AG04450 (cell line): ENCODE data around the gene STAP1. TPM values are rescaled to one million over a fixed set of nuclear protein-coding genes. Genes with fewer than 3 reads are reported as not detected.

Experiments used
- CTCF ChIA-PET: fragments of 300-600, 350-600 bp; formaldehyde crosslinking; extraction: SDS; loops from one replicate; lab custom pipeline; 2022; ENCODE audit warnings: antibody characterized with exemption, inconsistent platforms; lab: Charles Lee
- POLR2A ChIA-PET: fragments of 350-600 bp; formaldehyde crosslinking; extraction: SDS; loops from one replicate; lab custom pipeline; 2021; ENCODE audit warnings: antibody characterized with exemption, inconsistent platforms; lab: Yijun Ruan, JAX
- DNase-seq: peaks from one replicate; pipeline ENCODE4 v3.0.0-alpha.2; 2011; ENCODE audit warnings: low read depth, low spot score
- H3K27ac ChIP-seq: one replicate; pipeline ENCODE4 v1.5.1; 2012; ENCODE audit warnings: low read depth, low read length, control low read depth
- H3K27me3 ChIP-seq: one replicate; pipeline ENCODE4 v1.6.0; 2012; ENCODE audit warnings: low read length; ENCODE audit not compliant: control insufficient read depth, insufficient read depth
- H3K4me3 ChIP-seq: 2 replicates; pipeline ENCODE4 v1.5.1; 2011; ENCODE audit warnings: mild to moderate bottlenecking, low read depth, low read length, control low read depth
- H3K9me3 ChIP-seq: 2 replicates; pipeline ENCODE4 v1.5.1; 2012; ENCODE audit warnings: low read length; ENCODE audit not compliant: control insufficient read depth, insufficient read depth
- polyA plus RNA-seq: library from polyadenylated mRNA; depleted of rRNA; stranded (reverse); fragments of >200 nt; gene quantifications from 2 replicates; pipeline ENCODE4 v1.2.3, GENCODE V29; 2011
- TF ChIP-seq, protein P1 (sequence below): IDR thresholded peaks from 2 replicates; pipeline ENCODE4 v1.5.1; 2011; ENCODE audit warnings: low read depth, low read length, control low read depth, inconsistent platforms

Gene STAP1
- polyA plus RNA-seq, 1 experiment = not detected

DNA sequence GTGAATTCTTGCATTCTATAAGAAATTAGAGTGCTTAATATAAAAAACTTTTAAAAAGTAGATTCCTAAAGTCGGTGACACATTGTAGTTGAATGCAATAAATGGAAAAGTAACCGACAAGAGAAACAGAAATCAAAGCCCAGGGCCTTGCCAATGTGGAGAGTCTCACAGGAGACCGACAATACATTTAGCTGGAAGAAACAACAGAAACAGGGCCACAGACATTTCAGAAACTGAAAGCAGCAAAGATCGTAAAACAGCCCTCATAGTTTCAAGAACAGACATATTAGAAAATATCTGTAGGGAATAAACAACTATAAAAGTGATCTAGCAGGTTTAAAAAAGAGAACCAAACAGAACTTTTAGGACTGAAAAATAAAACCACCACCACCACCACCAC lies 49.5 kb downstream of the STAP1 start:
- POLR2A ChIA-PET = no interaction called here
- Histone ChIP-seq H3K27me3 (no peaks in the 10 kb centered on the region), H3K9me3 (no peaks in the 10 kb centered on the region), H3K4me3 (no peak overlapping the region), H3K27ac (no peak overlapping the region)
- TF ChIP-seq, protein P1, sequence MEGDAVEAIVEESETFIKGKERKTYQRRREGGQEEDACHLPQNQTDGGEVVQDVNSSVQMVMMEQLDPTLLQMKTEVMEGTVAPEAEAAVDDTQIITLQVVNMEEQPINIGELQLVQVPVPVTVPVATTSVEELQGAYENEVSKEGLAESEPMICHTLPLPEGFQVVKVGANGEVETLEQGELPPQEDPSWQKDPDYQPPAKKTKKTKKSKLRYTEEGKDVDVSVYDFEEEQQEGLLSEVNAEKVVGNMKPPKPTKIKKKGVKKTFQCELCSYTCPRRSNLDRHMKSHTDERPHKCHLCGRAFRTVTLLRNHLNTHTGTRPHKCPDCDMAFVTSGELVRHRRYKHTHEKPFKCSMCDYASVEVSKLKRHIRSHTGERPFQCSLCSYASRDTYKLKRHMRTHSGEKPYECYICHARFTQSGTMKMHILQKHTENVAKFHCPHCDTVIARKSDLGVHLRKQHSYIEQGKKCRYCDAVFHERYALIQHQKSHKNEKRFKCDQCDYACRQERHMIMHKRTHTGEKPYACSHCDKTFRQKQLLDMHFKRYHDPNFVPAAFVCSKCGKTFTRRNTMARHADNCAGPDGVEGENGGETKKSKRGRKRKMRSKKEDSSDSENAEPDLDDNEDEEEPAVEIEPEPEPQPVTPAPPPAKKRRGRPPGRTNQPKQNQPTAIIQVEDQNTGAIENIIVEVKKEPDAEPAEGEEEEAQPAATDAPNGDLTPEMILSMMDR = no peak
- CTCF ChIA-PET = no interaction called here
- DNase-seq = no peak

DNA sequence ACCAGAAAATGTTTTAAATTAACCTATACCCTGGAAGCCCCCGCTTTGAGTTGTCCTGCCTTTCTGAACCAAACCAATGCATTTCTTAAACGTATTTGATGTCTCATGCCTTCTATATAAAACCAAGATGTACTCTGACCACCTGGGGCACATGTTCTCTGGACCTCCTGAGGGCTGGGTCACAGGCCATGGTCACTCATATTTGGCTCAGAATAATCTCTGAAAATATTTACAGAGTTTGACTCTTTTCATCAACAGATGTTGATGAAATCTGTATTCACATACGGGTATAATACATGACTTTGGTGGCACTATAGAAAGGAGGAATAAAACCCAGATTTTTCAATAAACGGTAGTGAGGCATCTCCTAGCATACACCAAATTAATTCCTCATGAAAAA lies 55.7 kb downstream of the STAP1 start:
- POLR2A ChIA-PET = no interaction called here
- no peak for DNase-seq
- Histone ChIP-seq H3K27ac (no peak overlapping the region), H3K27me3 (no peaks in the 10 kb centered on the region), H3K4me3 (no peak overlapping the region), H3K9me3 (no peaks in the 10 kb centered on the region)
- TF ChIP-seq, protein P1 = no peak
- CTCF ChIA-PET = no interaction called here

DNA sequence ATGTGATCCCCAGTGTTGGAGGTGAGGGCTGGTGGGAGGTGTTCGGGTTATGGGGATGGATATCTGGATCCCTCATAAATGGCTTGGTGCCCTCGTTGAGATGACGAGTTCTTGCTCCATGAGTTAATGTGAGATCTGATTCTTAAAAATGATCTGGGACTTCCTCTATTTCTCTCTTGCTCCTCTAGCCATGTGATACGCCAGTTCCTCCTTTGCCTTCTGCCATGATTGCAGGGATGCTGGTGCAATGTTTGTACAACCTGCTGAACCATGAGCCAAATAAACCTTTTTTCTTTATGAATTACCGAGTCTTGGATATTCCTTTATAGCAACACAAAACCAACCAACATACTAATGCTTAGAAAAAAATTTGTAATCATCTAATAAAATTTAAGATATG lies 56.6 kb downstream of the STAP1 start:
- no peak overlapping the region for H3K4me3 ChIP-seq
- ChIA-PET CTCF (no interaction called here), POLR2A (no interaction called here)
- H3K9me3 ChIP-seq = no peaks in the 10 kb centered on the region
- TF ChIP-seq, protein P1 = no peak
- H3K27ac ChIP-seq = no peak overlapping the region
- no peaks in the 10 kb centered on the region for H3K27me3 ChIP-seq
- no peak for DNase-seq

DNA sequence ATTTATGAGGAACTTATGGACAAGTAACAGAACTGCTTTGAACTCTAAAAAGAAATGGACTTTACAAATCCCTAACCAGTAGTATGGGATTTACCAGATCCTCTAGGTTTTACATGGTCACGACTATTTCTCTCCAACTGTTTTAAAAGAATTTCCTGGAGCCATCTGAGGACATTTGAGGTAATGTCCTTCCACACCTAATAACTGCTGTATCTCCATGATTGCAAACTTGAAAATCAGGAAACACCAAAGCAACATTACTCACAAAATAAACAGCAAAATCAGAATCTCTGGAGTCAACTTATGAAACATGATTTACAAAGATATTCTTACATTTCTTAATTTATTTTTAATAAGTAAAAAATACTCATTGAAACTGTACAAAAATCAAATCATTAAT lies 58.0 kb downstream of the STAP1 start:
- Histone ChIP-seq H3K27ac (no peak overlapping the region), H3K27me3 (no peaks in the 10 kb centered on the region), H3K4me3 (no peak overlapping the region), H3K9me3 (no peaks in the 10 kb centered on the region)
- ChIA-PET POLR2A (no interaction called here), CTCF (no interaction called here)
- no peak for DNase-seq
- TF ChIP-seq, protein P1 = no peak

DNA sequence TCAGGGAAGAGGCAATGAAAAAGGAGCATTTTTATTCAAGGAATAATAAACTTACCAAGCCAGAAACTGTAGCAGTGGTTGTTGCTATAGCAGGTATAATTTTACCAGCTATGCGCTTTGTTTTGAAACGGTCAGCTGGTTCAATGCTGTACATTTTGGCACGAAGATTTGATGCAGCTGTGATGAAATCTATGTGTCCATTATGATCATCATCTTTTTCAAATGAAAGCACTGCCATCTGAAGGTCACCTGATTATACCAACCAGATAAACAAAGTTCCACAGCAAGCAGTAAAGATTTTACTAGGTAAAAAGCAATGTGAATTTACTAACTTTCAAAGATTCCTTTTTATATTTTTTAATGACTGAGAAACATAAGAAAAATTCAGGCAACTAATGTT lies 66.4 kb downstream of the STAP1 start:
- ChIA-PET POLR2A (no interaction called here), CTCF (no interaction called here)
- no peak for DNase-seq
- TF ChIP-seq, protein P1 = no peak
- Histone ChIP-seq H3K27me3 (no peaks in the 10 kb centered on the region), H3K4me3 (no peak overlapping the region), H3K27ac (no peak overlapping the region), H3K9me3 (no peaks in the 10 kb centered on the region)
